GM12873 (cell line): Measurements from ENCODE around the gene DMP1.
A peak's percentile ranks its signal among the peaks of the same experiment; 100 is the strongest.

Experiments
- TF ChIP-seq, protein P1 (sequence below): IDR thresholded peaks from 2 replicates; pipeline ENCODE4 v1.5.1; 2012; ENCODE audit warnings: low read depth, mild to moderate bottlenecking, moderate library complexity, low read length, control low read depth; ENCODE audit not compliant: insufficient read depth; ENCODE audit errors: missing control alignments

DMP1 gene

GRCh38 chr4:87622303-87622702 is 27.8 kb upstream of the DMP1 start:
- TF ChIP-seq, protein P1, sequence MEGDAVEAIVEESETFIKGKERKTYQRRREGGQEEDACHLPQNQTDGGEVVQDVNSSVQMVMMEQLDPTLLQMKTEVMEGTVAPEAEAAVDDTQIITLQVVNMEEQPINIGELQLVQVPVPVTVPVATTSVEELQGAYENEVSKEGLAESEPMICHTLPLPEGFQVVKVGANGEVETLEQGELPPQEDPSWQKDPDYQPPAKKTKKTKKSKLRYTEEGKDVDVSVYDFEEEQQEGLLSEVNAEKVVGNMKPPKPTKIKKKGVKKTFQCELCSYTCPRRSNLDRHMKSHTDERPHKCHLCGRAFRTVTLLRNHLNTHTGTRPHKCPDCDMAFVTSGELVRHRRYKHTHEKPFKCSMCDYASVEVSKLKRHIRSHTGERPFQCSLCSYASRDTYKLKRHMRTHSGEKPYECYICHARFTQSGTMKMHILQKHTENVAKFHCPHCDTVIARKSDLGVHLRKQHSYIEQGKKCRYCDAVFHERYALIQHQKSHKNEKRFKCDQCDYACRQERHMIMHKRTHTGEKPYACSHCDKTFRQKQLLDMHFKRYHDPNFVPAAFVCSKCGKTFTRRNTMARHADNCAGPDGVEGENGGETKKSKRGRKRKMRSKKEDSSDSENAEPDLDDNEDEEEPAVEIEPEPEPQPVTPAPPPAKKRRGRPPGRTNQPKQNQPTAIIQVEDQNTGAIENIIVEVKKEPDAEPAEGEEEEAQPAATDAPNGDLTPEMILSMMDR: no peak

GRCh38 chr4:87624698-87625097 is 25.4 kb upstream of the DMP1 start:
- TF ChIP-seq, protein P1: no peak

DNA sequence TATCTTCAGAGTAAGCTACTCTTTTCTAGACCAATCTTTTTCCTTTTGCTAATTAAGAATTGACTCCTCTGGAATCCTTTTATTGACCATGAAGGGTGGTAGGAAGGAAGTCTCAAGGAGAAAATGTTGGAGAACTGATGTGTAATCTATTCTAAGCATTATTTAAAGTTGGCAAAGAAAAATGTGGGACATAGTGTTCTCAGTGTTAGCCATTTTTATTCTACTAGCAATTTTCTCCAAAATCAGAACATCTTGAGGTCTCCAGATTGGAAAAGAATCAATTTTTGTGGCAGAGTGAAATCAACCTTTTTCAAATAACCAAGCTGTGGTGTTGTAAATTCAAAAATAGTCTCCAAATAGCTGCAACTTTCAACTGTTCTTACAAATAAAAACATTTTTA is 18.4 kb upstream of the DMP1 start:
- TF ChIP-seq, protein P1: no peak

DNA sequence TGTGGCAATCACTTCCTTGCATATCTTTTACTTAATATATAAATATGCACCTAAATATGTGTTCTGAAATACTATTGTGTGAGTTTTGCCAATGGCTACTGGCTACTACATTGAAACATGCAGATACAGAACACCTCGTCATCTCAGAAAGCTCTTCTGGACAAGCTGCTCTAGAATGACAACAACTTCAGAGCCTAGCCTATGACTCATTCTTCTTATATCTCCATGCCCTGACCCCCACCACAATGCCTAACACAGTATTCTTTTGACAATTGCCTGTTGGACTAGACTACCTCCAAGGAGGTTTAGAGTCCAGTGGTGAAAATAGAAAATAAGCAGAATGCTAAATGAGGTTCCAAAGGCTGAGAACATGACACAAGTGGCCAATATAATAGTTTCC is 17.6 kb upstream of the DMP1 start:
- TF ChIP-seq, protein P1: no peak

- TF ChIP-seq, protein P1: no peak
Observed at GRCh38 chr4:87633243-87633642, 16.8 kb upstream of the DMP1 start.

- TF ChIP-seq, protein P1: peak; percentile 3
Observed at GRCh38 chr4:87644286-87644685, 5.8 kb upstream of the DMP1 start.

- TF ChIP-seq, protein P1: no peak
Observed at GRCh38 chr4:87650938-87651337, 858 bp downstream of the DMP1 start.
